Thyroid gland (tissue), 4 donors: ENCODE data around the gene RAB38.

Experiments used
- CTCF ChIP-seq, 6 experiments: fragments of 200-600 bp in 3 of 6; fragments of 450-650 bp in 3 of 6; sonication (generic) in 3 of 6; IDR thresholded peaks; one replicate each; pipeline ENCODE4 v1.5.1; 2016 to 2019; ENCODE audit warnings: antibody characterized with exemption in 6 of 6, mild to moderate bottlenecking in 2 of 6, inconsistent platforms in 1 of 6, moderate library complexity in 1 of 6
- POLR2A ChIP-seq, 2 donors: fragments of 450-650 bp; IDR thresholded peaks; one replicate each; pipeline ENCODE4 v1.6.1; 2017; ENCODE audit warnings: antibody characterized with exemption in 2 of 2, mild to moderate bottlenecking in 2 of 2, moderate library complexity in 1 of 2

GRCh38 chr11:88064097-88064705 lies 111.0 kb downstream of the RAB38 start:
- TF ChIP-seq CTCF (IDR thresholded peaks at IDR 0.05) (no peak), POLR2A (IDR thresholded peaks at IDR 0.05) (no peak)
